HG03280 (cell line): ENCODE results near the gene QRICH2.
"Not testable (repeated sequence)": the region's sequence is repeated elsewhere in the genome, so short reads cannot be mapped to it uniquely, and the experiment has no call there.

Experiments used
- ATAC-seq: cut with Tn5 transposase; IDR thresholded peaks from one replicate; pipeline ENCODE4 v1.9.1; 2021; ENCODE audit warnings: mild to moderate bottlenecking, moderate library complexity; ENCODE audit not compliant: unreplicated experiment

QRICH2 gene

GRCh38 chr17:76267051-76267576 is 41.0 kb downstream of the QRICH2 start:
- ATAC-seq, result no peak

- ATAC-seq, result no peak
These were observed 41.7 kb downstream of the QRICH2 start for GRCh38 chr17:76266244-76266938.

GRCh38 chr17:76265624-76266243 is 42.3 kb downstream of the QRICH2 start:
- ATAC-seq, result peak; percentile 0

GRCh38 chr17:76264755-76265623 is 43.1 kb downstream of the QRICH2 start, which contains the start of gene UBALD2:
UBALD2 (plus strand) TSS chr17:76265348; CDS start chr17:76265506, 158 bp downstream.
- peak; percentile 76 for ATAC-seq

- no peak for ATAC-seq
These were observed 43.7 kb downstream of the QRICH2 start for GRCh38 chr17:76264425-76264754.

GRCh38 chr17:76263896-76264295 is 44.2 kb downstream of the QRICH2 start:
- no peak for ATAC-seq

- ATAC-seq, result no peak
These were observed 45.2 kb downstream of the QRICH2 start for GRCh38 chr17:76262732-76263344.

GRCh38 chr17:76261421-76262215 is 46.5 kb downstream of the QRICH2 start:
- no peak for ATAC-seq

- ATAC-seq, result no peak
These were observed 47.4 kb downstream of the QRICH2 start for GRCh38 chr17:76260669-76261068.

GRCh38 chr17:76260220-76260619 is 47.9 kb downstream of the QRICH2 start:
- ATAC-seq, result no peak

GRCh38 chr17:76256430-76257050 is 51.5 kb downstream of the QRICH2 start:
- ATAC-seq, result not testable (repeated sequence)

GRCh38 chr17:76255801-76256429 is 52.2 kb downstream of the QRICH2 start:
- no peak for ATAC-seq

GRCh38 chr17:76254275-76254674 is 53.8 kb downstream of the QRICH2 start:
- ATAC-seq, result no peak

- ATAC-seq, result no peak
These were observed 54.2 kb downstream of the QRICH2 start for GRCh38 chr17:76253841-76254240.

- not testable (repeated sequence) for ATAC-seq
These were observed 54.9 kb downstream of the QRICH2 start for GRCh38 chr17:76252967-76253766.

GRCh38 chr17:76252040-76252954 is 55.8 kb downstream of the QRICH2 start:
- no peak for ATAC-seq

GRCh38 chr17:76251478-76252039 is 56.5 kb downstream of the QRICH2 start:
- no peak for ATAC-seq
